ENCODE results near the gene VPS41.

The VPS41 gene

DNA sequence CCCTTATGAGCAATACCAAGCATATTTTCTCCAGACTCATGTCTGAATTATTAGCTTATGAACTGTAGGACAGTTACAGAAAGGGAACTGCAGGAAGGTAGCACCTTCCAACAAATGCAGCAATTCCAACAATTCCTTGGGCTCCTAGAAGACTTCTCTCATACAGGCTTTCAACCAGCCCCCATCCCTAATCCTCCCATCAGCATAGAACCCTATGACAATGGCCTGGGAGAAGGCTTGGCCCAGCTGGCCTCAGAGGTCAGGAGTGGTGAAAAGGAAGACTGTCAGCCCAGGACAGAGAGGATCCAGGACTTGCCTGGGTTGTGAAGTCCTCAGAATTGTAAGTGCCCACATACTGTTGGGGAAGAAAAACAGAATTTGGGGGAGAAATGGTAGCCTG lies 5.9 kb downstream of the VPS41 start:
- TF ChIP-seq, protein P1, sequence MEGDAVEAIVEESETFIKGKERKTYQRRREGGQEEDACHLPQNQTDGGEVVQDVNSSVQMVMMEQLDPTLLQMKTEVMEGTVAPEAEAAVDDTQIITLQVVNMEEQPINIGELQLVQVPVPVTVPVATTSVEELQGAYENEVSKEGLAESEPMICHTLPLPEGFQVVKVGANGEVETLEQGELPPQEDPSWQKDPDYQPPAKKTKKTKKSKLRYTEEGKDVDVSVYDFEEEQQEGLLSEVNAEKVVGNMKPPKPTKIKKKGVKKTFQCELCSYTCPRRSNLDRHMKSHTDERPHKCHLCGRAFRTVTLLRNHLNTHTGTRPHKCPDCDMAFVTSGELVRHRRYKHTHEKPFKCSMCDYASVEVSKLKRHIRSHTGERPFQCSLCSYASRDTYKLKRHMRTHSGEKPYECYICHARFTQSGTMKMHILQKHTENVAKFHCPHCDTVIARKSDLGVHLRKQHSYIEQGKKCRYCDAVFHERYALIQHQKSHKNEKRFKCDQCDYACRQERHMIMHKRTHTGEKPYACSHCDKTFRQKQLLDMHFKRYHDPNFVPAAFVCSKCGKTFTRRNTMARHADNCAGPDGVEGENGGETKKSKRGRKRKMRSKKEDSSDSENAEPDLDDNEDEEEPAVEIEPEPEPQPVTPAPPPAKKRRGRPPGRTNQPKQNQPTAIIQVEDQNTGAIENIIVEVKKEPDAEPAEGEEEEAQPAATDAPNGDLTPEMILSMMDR (IDR thresholded peaks at IDR 0.05; ENCODE audit: low read depth, low read length) = no peak
- Histone ChIP-seq H3K27ac (no peak overlapping the region), H3K4me3 (ENCODE audit: low read depth, low read length) (no peak overlapping the region), H3K27me3 (ENCODE audit: insufficient read depth, low read depth, severe bottlenecking) (no peaks in the 10 kb centered on the region), H3K36me3 (no peaks in the 10 kb centered on the region), H3K9me3 (ENCODE audit: severe bottlenecking) (no peaks in the 10 kb centered on the region)
- no peak for DNase-seq

DNA sequence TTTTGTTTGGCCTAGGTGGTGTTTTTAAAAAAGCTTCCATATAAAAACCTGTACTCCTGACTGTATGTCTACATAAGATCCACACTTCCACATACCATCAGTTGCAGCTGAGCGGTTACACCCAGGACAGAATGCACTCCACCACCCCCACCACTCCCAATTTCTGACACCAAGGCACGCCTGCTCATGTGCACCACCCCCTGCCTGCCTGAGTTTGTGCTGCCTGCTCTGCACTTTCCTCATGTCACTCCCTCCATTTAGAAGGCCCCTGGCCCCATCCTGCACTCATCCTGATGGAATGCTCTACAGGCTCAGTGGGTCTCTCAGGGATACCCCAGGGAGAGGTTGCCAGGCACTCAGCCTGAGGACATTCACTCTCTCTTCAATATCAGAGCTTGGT lies 6.5 kb downstream of the VPS41 start:
- no peak for DNase-seq
- H3K27me3 ChIP-seq (ENCODE audit: insufficient read depth, low read depth, severe bottlenecking) = no peaks in the 10 kb centered on the region
- H3K4me3 ChIP-seq (ENCODE audit: low read depth, low read length) = no peak overlapping the region
- H3K9me3 ChIP-seq (ENCODE audit: severe bottlenecking) = no peaks in the 10 kb centered on the region
- no peaks in the 10 kb centered on the region for H3K36me3 ChIP-seq
- H3K27ac ChIP-seq = no peak overlapping the region
- TF ChIP-seq, protein P1 (IDR thresholded peaks at IDR 0.05; ENCODE audit: low read depth, low read length) = no peak

DNA sequence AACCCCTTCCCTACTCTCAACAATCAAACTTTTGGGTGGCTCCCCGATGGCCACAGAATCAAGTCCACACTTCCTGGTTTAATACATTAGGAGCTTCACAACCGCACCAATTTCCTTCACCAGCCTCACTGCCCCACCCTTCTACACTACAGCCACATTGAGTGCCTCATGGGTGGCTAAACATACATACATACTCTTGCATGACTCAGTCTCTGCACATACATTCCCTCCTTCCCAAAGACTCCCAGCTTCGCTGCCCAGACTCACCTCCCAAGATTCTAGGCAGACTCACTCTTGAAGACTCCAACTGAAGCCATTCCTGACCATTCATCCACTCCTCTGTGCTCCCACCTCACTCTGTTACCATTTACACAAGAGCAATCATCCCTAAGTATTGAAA lies 15.9 kb downstream of the VPS41 start:
- Histone ChIP-seq H3K27ac (no peak overlapping the region), H3K4me3 (ENCODE audit: low read depth, low read length) (no peak overlapping the region), H3K36me3 (peaks cover 3% of the 10 kb centered on the region; the same call in 1 of the 2 replicates), H3K9me3 (ENCODE audit: severe bottlenecking) (no peaks in the 10 kb centered on the region), H3K27me3 (ENCODE audit: insufficient read depth, low read depth, severe bottlenecking) (no peaks in the 10 kb centered on the region)
- no peak for DNase-seq
- TF ChIP-seq, protein P1 (IDR thresholded peaks at IDR 0.05; ENCODE audit: low read depth, low read length) = no peak

DNA sequence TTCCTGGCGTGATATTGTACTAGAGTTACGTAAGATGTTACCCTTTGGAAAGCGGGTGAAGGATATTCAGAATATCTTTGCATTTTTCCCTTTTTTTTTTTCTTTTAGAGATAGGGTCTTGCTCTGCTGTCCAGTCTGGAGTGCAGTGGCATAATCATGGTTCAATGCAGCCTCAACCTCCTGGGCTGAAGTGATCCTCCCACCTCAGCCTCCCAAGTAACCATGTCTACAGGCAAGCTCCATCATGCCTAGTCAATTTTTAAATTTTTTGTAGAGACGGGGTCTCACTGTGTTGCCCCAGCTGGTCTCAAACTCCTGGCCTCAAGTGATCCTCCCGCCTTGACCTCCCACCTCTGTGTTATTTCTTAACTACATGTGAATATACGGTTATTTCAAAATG lies 18.4 kb downstream of the VPS41 start:
- Histone ChIP-seq H3K36me3 (no peaks in the 10 kb centered on the region), H3K9me3 (ENCODE audit: severe bottlenecking) (no peaks in the 10 kb centered on the region)
- TF ChIP-seq, protein P1 (IDR thresholded peaks at IDR 0.05; ENCODE audit: low read depth, low read length) = no peak

DNA sequence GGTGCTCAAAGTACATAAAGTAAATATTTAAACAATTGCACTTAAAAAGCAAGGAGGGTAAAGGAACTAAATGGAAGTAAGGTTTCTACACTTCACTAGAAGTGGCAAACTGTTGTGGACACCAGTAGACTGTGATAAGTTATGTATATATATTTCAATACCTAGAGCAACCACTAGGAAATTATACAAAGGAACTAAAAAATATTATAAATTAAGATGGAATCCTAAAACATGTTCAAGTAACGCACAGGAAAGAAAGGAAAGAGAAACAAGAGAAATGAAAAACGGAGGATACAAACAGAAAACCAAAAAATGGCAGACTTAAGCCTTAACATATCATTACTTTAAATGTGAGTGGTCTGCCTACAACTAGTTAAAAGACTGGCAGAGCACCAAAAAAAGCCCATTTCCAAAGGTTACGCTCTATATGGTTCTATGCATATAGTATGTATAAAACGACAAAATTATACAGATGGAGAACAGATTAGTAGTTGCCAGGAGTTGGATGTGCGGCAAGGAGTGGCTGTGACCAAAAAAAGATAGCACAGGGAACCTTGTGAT lies 19.0 kb downstream of the VPS41 start:
- Histone ChIP-seq H3K27me3 (ENCODE audit: insufficient read depth, low read depth, severe bottlenecking) (no peaks in the 10 kb centered on the region), H3K9me3 (ENCODE audit: severe bottlenecking) (no peaks in the 10 kb centered on the region), H3K4me3 (ENCODE audit: low read depth, low read length) (no peak overlapping the region), H3K27ac (no peak overlapping the region), H3K36me3 (no peaks in the 10 kb centered on the region)
- TF ChIP-seq, protein P1 (IDR thresholded peaks at IDR 0.05; ENCODE audit: low read depth, low read length) = no peak
- no peak for DNase-seq

More for the DNA sequence above, 18.4 kb downstream of the VPS41 start:
- DNase-seq = no peak
- Histone ChIP-seq H3K27me3 (ENCODE audit: insufficient read depth, low read depth, severe bottlenecking) (no peaks in the 10 kb centered on the region), H3K4me3 (ENCODE audit: low read depth, low read length) (no peak overlapping the region), H3K27ac (no peak overlapping the region)

DNA sequence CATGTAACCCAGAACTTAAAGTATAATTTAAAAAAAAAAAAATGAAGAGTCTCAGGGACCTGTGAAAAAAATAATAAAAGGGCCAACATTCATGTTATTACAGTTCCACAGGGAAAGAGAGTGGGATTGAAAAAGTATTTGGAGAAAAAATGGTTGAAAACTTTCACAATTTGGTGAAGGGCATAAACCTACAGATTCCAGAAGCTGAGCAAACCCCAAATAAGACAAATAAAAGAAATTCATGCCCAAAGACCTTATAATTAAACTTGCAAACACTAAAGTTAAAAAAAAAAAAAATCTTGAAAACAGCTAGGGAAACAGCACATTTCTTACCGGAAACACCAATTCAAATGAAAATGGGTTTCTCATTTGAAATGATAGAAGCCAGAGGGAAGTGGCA lies 19.9 kb downstream of the VPS41 start:
- H3K4me3 ChIP-seq (ENCODE audit: low read depth, low read length) = no peak overlapping the region
- no peaks in the 10 kb centered on the region for H3K27me3 ChIP-seq (ENCODE audit: insufficient read depth, low read depth, severe bottlenecking)
- H3K27ac ChIP-seq = no peak overlapping the region
- TF ChIP-seq, protein P1 (IDR thresholded peaks at IDR 0.05; ENCODE audit: low read depth, low read length) = no peak
- no peaks in the 10 kb centered on the region for H3K9me3 ChIP-seq (ENCODE audit: severe bottlenecking)
- no peak for DNase-seq
- H3K36me3 ChIP-seq = no peaks in the 10 kb centered on the region

Measured in WERI-Rb-1 (cell line).